ENCODE data around the gene NKX2-2.

DNA sequence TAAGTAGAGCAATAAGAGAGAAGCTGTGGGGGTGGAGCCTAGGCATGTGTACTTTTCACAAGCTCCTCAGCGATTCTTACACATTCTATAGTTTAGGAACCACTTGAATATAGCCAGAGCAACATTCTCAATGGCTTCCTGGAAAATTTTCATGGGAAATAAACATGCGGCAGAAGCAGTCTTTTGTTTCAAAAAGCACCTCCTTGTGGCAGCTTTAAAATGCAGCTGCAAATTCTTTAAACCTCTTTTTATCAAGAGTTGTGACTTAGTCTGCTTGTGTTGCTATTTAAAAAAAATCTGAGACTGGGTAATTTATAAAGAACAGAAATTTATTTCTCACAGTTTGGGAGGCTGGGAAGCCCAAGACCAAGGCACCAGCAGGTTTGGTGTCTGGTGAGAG, 23.8 kb downstream of the NKX2-2 start:
- TF ChIP-seq, protein P1, sequence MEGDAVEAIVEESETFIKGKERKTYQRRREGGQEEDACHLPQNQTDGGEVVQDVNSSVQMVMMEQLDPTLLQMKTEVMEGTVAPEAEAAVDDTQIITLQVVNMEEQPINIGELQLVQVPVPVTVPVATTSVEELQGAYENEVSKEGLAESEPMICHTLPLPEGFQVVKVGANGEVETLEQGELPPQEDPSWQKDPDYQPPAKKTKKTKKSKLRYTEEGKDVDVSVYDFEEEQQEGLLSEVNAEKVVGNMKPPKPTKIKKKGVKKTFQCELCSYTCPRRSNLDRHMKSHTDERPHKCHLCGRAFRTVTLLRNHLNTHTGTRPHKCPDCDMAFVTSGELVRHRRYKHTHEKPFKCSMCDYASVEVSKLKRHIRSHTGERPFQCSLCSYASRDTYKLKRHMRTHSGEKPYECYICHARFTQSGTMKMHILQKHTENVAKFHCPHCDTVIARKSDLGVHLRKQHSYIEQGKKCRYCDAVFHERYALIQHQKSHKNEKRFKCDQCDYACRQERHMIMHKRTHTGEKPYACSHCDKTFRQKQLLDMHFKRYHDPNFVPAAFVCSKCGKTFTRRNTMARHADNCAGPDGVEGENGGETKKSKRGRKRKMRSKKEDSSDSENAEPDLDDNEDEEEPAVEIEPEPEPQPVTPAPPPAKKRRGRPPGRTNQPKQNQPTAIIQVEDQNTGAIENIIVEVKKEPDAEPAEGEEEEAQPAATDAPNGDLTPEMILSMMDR (IDR thresholded peaks at IDR 0.05; ENCODE audit: insufficient read depth, low read depth, low read length), result peak; percentile 34
- TF ChIP-seq EZH2 (IDR thresholded peaks at IDR 0.05; ENCODE audit: insufficient read depth, low read length), result no peak

Data from astrocyte (in vitro differentiated cells and primary cell).